H1 (cell line): Measurements from ENCODE around the gene CHRNA1. TPM values are rescaled to one million over a fixed set of nuclear protein-coding genes. Genes with fewer than 3 reads are reported as not detected.

Source experiments
- HDAC2 ChIP-seq, 2 experiments: fragments of 300-600 bp in 1 of 2; sonication (generic) in 1 of 2; IDR thresholded peaks; 2 replicates each; pipeline ENCODE4 v1.6.1; 2011 to 2012; ENCODE audit warnings: low read depth in 2 of 2, low read length in 2 of 2, mild to moderate bottlenecking in 2 of 2, moderate library complexity in 2 of 2, borderline replicate concordance in 1 of 2, inconsistent platforms in 1 of 2
- KDM1A ChIP-seq: fragments of 200-600, 300-600 bp; sonication (generic); IDR thresholded peaks from 2 replicates; pipeline ENCODE4 v1.7.1; 2016; ENCODE audit warnings: mild to moderate bottlenecking, low read length, borderline replicate concordance
- RXRA ChIP-seq: IDR thresholded peaks from 2 replicates; pipeline ENCODE4 v1.6.1; 2011; ENCODE audit warnings: low read depth, mild to moderate bottlenecking, low read length, moderate library complexity; ENCODE audit not compliant: insufficient read depth
- SAP30 ChIP-seq: fragments of 300-600 bp; sonication (generic); IDR thresholded peaks from 2 replicates; pipeline ENCODE4 v1.7.1; 2012; ENCODE audit warnings: low read length, moderate library complexity, mild to moderate bottlenecking, inconsistent platforms; ENCODE audit not compliant: insufficient read depth, insufficient replicate concordance
- SIRT6 ChIP-seq: IDR thresholded peaks from one replicate; pipeline ENCODE4 v1.7.1; 2012; ENCODE audit warnings: low read length, inconsistent platforms
- TBP ChIP-seq: IDR thresholded peaks from 2 replicates; pipeline ENCODE4 v1.6.1; 2011; ENCODE audit warnings: low read depth, low read length, improper control_type of control experiment
- polyA plus RNA-seq, 7 experiments: library from polyadenylated mRNA; depleted of rRNA in 3 of 7; stranded (reverse) in 5 of 7; unstranded in 2 of 7; fragments of >200 nt in 5 of 7; fragments of 200-250 nt in 2 of 7; gene quantifications; 1 replicate in 5 of 7; 2 replicates in 1 of 7; 4 replicates in 1 of 7; pipeline versions ENCODE4 v1.2.1 to v1.2.3, GENCODE V29; 2011 to 2013; ENCODE audit warnings: missing spikeins in 2 of 7, mixed read lengths in 2 of 7
- total RNA-seq: library from RNA; stranded (reverse); fragmentation: NEBNext Ultra II Directional; extraction: Animal tissue kit (Norgen Biotek cat#: 25700); gene quantifications from 2 replicates; pipeline ENCODE4 v1.2.1, GENCODE V29; 2021

CHRNA1 gene
- total and polyA plus RNA-seq, 2 of the 8 experiments (the other 6 are each of a cell fraction or from before 2014, with no cell fraction given): 0.11 to 0.15 TPM

- TF ChIP-seq HDAC2 (IDR thresholded peaks at IDR 0.05; ENCODE audit: borderline replicate concordance in 1 of 2, low read depth in 2 of 2, low read length in 2 of 2): no peak
- TF ChIP-seq RXRA: no peak
- no peak for TF ChIP-seq TBP
- TF ChIP-seq SAP30: no peak
- TF ChIP-seq SIRT6: no peak
- no peak for TF ChIP-seq KDM1A
Measured at GRCh38 chr2:174756743-174757142, 7.5 kb downstream of the CHRNA1 start (continued).
